T-helper 1 cell (primary cell): Measurements from ENCODE around the gene ERBB2.
"Not testable (repeated sequence)": the region's sequence is repeated elsewhere in the genome, so short reads cannot be mapped to it uniquely, and the experiment has no call there.

Source experiments
- DNase-seq, 5 donors: peaks; one replicate each; pipeline ENCODE4 v3.0.0-alpha.2; 2012 to 2020

Gene ERBB2

GRCh38 chr17:39679521-39680192, 20.2 kb upstream of the ERBB2 start:
- DNase-seq = peak in 2 of 5 donors; percentile 37 to 69

GRCh38 chr17:39683295-39683939, 16.4 kb upstream of the ERBB2 start:
- no peak for DNase-seq

GRCh38 chr17:39684369-39685192, 15.3 kb upstream of the ERBB2 start:
- no peak for DNase-seq

- DNase-seq = no peak
These were observed 12.7 kb upstream of the ERBB2 start for GRCh38 chr17:39687101-39687545.

GRCh38 chr17:39687546-39688474, 12.1 kb upstream of the ERBB2 start, which contains the start of gene PGAP3:
PGAP3 (minus strand) TSS chr17:39688057; CDS start chr17:39688014, 43 bp downstream.
- DNase-seq = peak; percentile 58 to 90 (median 68)

- no peak for DNase-seq
These were observed 11.4 kb upstream of the ERBB2 start for GRCh38 chr17:39688475-39688835.

GRCh38 chr17:39688945-39689344, 10.9 kb upstream of the ERBB2 start:
- no peak for DNase-seq

GRCh38 chr17:39694593-39694992, 5.3 kb upstream of the ERBB2 start:
- DNase-seq = no peak

GRCh38 chr17:39695089-39695474, 4.8 kb upstream of the ERBB2 start:
- DNase-seq = no peak

GRCh38 chr17:39696731-39697130, 3.1 kb upstream of the ERBB2 start:
- no peak for DNase-seq

GRCh38 chr17:39697961-39698360, 1.9 kb upstream of the ERBB2 start:
- DNase-seq = no peak

GRCh38 chr17:39699157-39699817, 577 bp upstream of the ERBB2 start:
- DNase-seq = not testable (repeated sequence)

- no peak for DNase-seq
These were observed 504 bp downstream of the ERBB2 start for GRCh38 chr17:39700148-39700987.

- no peak for DNase-seq
These were observed 1.3 kb downstream of the ERBB2 start for GRCh38 chr17:39701012-39701783.

GRCh38 chr17:39701784-39702422, 2.0 kb downstream of the ERBB2 start:
- no peak for DNase-seq

GRCh38 chr17:39702901-39703893, 3.3 kb downstream of the ERBB2 start:
- DNase-seq = no peak

- no peak for DNase-seq
These were observed 4.0 kb downstream of the ERBB2 start for GRCh38 chr17:39703913-39704312.
